ENCODE data around the gene SUPT3H.

DNA sequence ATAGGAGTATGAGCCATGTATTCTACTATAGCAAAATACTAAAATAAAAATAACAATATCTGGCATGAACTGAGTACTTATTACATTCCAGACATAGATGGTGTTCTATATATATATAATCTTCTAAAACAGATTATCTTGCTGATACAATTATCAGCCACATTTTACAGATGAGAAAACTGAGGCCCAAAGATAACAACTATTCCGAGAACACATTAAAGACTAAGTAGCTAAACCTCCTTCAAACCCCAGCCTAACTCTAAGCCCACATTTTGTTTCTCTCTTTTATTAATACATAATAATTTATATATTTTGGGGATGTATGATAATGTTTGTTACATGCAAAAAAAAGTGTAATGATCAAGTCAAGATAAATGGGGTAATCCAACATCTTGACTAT lies 148.3 kb downstream of the SUPT3H start:
- no peak for TF ChIP-seq POLR2A (IDR thresholded peaks at IDR 0.05)
- no peak for TF ChIP-seq CTCF (IDR thresholded peaks at IDR 0.05)
- no peak for TF ChIP-seq POLR2AphosphoS5 (IDR thresholded peaks at IDR 0.05)

Measured in breast epithelium (tissue), 3 donors.